ENCODE data around the gene ANGPTL2. TPM values are rescaled to one million over a fixed set of nuclear protein-coding genes. Genes with fewer than 3 reads are reported as not detected.

ANGPTL2 gene
- total RNA-seq, 2 experiments from 2014 or later, result not detected

DNA sequence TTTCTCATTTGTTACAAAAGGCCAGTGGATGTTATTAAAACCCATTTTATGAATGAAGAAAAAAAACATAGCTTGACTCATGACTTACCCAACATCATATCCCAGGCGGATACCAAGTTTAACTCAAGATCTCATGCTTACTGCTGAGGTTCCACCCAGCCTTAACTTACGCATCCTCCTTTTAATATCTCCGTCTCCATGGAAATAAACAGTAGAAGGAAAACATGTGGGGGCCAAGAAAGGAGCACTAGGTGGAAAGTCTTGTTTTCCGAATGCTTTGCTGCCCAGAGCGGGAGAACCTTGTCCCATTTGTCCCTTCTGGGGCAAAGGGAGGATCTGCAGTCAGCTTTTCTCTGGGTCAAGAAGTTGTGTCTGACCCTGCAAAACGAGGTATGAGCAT is 44.1 kb downstream of the ANGPTL2 start:
- intact Hi-C loops (cut with micrococcal nuclease; ENCODE audit: unreplicated experiment), result no loop called here
- TF ChIP-seq, protein P1, sequence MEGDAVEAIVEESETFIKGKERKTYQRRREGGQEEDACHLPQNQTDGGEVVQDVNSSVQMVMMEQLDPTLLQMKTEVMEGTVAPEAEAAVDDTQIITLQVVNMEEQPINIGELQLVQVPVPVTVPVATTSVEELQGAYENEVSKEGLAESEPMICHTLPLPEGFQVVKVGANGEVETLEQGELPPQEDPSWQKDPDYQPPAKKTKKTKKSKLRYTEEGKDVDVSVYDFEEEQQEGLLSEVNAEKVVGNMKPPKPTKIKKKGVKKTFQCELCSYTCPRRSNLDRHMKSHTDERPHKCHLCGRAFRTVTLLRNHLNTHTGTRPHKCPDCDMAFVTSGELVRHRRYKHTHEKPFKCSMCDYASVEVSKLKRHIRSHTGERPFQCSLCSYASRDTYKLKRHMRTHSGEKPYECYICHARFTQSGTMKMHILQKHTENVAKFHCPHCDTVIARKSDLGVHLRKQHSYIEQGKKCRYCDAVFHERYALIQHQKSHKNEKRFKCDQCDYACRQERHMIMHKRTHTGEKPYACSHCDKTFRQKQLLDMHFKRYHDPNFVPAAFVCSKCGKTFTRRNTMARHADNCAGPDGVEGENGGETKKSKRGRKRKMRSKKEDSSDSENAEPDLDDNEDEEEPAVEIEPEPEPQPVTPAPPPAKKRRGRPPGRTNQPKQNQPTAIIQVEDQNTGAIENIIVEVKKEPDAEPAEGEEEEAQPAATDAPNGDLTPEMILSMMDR (conservative IDR thresholded peaks at IDR 0.05; ENCODE audit: low read length), result no peak
- no peak for TF ChIP-seq EZH2phosphoT487 (IDR thresholded peaks at IDR 0.05; ENCODE audit: borderline replicate concordance, low read depth, low read length)
- no peak overlapping the region for H3K4me2 ChIP-seq (ENCODE audit: low read length)
- no peaks in the 10 kb centered on the region for H4K20me1 ChIP-seq (ENCODE audit: insufficient read depth, low read length)
- no peak overlapping the region for H3K4me3 ChIP-seq (ENCODE audit: low read depth, low read length, poor library complexity, severe bottlenecking)
- no peaks in the 10 kb centered on the region for H3K9me2 ChIP-seq (ENCODE audit: insufficient read depth, low read length)
- H3K4me1 ChIP-seq (ENCODE audit: insufficient read depth, low read length, poor library complexity, severe bottlenecking), result no peaks in the 10 kb centered on the region
- no peak overlapping the region for H3K27ac ChIP-seq (ENCODE audit: low read depth, low read length, poor library complexity, severe bottlenecking)
- H3K9me3 ChIP-seq (ENCODE audit: low read length), result no peaks in the 10 kb centered on the region
- no peak overlapping the region for H2AFZ ChIP-seq (ENCODE audit: low read length)
- ChIA-PET POLR2A (no interaction called here), CTCF (ENCODE audit: unreplicated experiment) (no interaction called here)
- no peaks in the 10 kb centered on the region for H3K36me3 ChIP-seq (ENCODE audit: insufficient read depth, low read length)
- BruUV-seq (replicated peaks), result no TSS peak
- no peak for DNase-seq (ENCODE audit: low spot score)
- H3K79me2 ChIP-seq (ENCODE audit: insufficient read depth, low read depth, low read length), result no peaks in the 10 kb centered on the region

GRCh38 chr9:127077644-127077946 is 44.8 kb downstream of the ANGPTL2 start:
- no peaks in the 10 kb centered on the region for H3K9me2 ChIP-seq (ENCODE audit: insufficient read depth, low read length)
- H3K4me3 ChIP-seq (ENCODE audit: low read depth, low read length, poor library complexity, severe bottlenecking), result no peak overlapping the region
- no peak overlapping the region for H3K27ac ChIP-seq (ENCODE audit: low read depth, low read length, poor library complexity, severe bottlenecking)
- ChIA-PET POLR2A (no interaction called here), CTCF (ENCODE audit: unreplicated experiment) (no interaction called here)
- no peaks in the 10 kb centered on the region for H3K36me3 ChIP-seq (ENCODE audit: insufficient read depth, low read length)
- H3K79me2 ChIP-seq (ENCODE audit: insufficient read depth, low read depth, low read length), result no peaks in the 10 kb centered on the region
- BruUV-seq (replicated peaks), result no TSS peak
- TF ChIP-seq EZH2phosphoT487 (IDR thresholded peaks at IDR 0.05; ENCODE audit: borderline replicate concordance, low read depth, low read length), result no peak
- TF ChIP-seq, protein P1 (conservative IDR thresholded peaks at IDR 0.05; ENCODE audit: low read length), result no peak
- intact Hi-C loops (cut with micrococcal nuclease; ENCODE audit: unreplicated experiment), result no loop called here
- no peaks in the 10 kb centered on the region for H3K9me3 ChIP-seq (ENCODE audit: low read length)
- H3K4me2 ChIP-seq (ENCODE audit: low read length), result no peak overlapping the region
- H2AFZ ChIP-seq (ENCODE audit: low read length), result no peak overlapping the region
- DNase-seq (ENCODE audit: low spot score), result no peak
- no peaks in the 10 kb centered on the region for H3K4me1 ChIP-seq (ENCODE audit: insufficient read depth, low read length, poor library complexity, severe bottlenecking)
- no peaks in the 10 kb centered on the region for H4K20me1 ChIP-seq (ENCODE audit: insufficient read depth, low read length)

DNA sequence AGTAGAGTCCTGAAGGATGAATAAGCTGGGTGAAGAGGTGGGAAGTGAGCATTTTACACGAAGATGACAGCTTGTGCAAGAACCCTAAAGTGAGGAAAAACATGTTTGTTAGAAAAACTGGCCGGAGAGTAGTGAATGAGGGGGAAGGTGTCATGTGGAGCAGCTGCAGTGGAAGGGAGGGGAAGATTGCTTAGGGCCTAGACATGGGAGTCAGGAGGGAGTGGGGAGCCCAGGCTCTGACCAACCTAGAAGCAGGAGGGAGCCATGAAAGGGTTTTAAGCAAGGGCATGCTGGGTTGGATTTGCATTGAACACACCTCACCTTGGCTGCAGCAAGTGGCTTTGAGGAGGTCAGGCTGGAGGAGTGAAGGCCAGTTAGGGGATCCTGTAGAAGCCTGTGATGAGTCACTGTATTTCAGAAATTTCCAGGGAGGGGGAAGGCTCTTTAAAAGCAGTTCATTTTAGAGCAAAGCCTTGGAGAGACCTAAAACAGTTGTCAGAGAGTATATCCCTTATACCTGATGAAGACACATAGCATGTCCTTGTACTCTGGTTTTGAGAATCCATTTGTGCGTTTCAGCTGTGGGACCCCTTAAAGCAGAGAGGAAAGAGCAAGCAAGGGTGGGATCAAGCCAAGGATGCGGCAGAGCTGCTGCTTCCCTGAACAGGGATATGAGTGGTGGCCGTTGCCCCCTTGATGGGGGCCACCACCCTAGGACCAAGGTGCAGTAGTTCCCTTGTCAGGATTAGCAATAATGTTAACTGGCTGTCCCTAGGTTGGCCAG is 45.4 kb downstream of the ANGPTL2 start:
- H3K4me1 ChIP-seq (ENCODE audit: insufficient read depth, low read length, poor library complexity, severe bottlenecking), result no peaks in the 10 kb centered on the region
- no TSS peak for BruUV-seq (replicated peaks)
- no peaks in the 10 kb centered on the region for H4K20me1 ChIP-seq (ENCODE audit: insufficient read depth, low read length)
- no peak overlapping the region for H2AFZ ChIP-seq (ENCODE audit: low read length)
- ChIA-PET CTCF (ENCODE audit: unreplicated experiment) (no interaction called here), POLR2A (no interaction called here)
- TF ChIP-seq, protein P1 (conservative IDR thresholded peaks at IDR 0.05; ENCODE audit: low read length), result no peak
- no peak for TF ChIP-seq EZH2phosphoT487 (IDR thresholded peaks at IDR 0.05; ENCODE audit: borderline replicate concordance, low read depth, low read length)
- H3K9me3 ChIP-seq (ENCODE audit: low read length), result no peaks in the 10 kb centered on the region
- no peak overlapping the region for H3K4me3 ChIP-seq (ENCODE audit: low read depth, low read length, poor library complexity, severe bottlenecking)
- H3K9me2 ChIP-seq (ENCODE audit: insufficient read depth, low read length), result no peaks in the 10 kb centered on the region
- no peak overlapping the region for H3K27ac ChIP-seq (ENCODE audit: low read depth, low read length, poor library complexity, severe bottlenecking)
- no peak overlapping the region for H3K4me2 ChIP-seq (ENCODE audit: low read length)
- H3K36me3 ChIP-seq (ENCODE audit: insufficient read depth, low read length), result no peaks in the 10 kb centered on the region
- no peaks in the 10 kb centered on the region for H3K79me2 ChIP-seq (ENCODE audit: insufficient read depth, low read depth, low read length)
- DNase-seq (ENCODE audit: low spot score), result no peak
- intact Hi-C loops (cut with micrococcal nuclease; ENCODE audit: unreplicated experiment), result no loop called here
